ENCODE data around the gene DCDC1.

The DCDC1 gene

DNA sequence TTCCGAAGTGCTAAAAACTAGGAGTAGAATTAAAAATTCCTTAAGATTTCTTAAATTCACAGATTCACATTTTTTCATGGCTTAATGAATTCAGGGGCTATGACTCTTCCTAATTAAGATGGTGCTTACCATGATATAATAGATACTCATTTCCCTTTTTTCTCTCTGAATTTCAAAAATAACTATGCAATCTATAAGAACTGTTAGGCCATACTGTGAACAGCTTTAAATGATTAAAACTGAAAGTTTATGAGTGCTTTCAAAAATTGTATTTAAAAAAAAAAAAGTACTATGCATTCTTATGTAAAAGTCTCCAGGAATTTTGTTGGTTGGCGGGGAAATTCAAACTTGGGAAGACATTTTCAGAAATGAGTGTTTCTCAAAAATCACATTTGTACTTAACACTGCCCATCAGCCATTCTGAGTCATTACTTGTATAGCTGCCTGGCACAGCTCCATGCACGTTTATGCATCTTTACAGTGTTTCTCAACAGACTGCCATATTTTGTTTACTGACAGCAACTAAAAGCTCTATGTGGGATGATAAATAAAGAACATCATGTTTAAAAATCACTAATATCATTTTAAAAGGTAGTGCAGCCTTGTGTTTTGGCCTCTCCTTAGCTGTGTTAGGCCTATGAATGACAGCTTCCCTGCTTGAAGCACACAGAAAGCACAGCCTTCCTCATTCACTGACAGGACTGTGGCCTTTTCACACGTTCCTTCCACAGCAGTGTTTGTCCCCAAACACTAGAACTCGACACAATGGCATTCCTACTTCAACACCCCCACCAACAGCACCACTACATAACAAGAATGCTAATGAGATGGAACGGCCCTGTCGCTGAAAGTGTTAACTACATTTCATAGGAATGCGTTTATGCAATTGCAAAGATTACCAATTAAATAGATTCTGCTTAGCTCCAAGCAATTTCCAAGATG lies 131.4 kb downstream of the DCDC1 start:
- DNase-seq (ENCODE audit: low read depth in 2 of 2): no peak

DNA sequence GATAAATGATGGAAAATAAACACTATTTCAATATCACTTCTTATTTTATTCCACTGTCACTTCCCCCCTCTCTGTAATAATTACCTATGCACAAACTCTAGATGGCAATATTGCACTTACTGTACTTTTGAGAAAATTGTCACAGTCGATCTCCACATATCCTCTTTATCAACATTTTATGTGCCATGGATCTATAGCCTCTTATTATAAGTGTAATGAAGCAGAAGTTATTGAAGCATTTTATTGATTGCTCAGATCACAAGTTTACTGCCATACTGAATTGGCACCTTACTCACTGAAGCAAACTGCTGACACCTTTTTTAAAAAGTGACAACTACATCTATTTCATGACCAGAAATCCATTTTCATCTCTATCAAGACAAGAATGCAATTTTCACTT lies 133.4 kb downstream of the DCDC1 start:
- no peak for DNase-seq (ENCODE audit: low read depth in 2 of 2)

- no peak for DNase-seq (ENCODE audit: low read depth in 2 of 2)
Measured at GRCh38 chr11:31233425-31233824, 136.1 kb downstream of the DCDC1 start.

DNA sequence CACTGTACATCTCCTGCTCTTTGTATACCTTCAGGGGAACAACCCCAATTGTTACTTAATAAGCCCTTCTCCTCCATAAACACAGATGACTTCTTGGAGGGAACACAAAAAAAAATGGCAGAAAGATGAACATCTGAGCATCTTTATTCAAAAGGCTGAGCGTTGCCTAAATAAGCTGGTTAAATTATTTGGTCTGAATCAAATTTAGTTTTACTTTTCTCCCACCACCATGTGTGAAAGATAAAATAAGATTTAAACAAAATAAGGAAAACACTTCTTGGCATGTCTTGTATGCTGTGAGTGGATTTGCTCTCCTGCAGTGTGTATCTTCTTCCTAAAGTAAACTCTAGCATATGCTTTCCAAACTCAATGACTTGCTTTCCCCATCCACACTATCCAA lies 137.9 kb downstream of the DCDC1 start:
- DNase-seq (ENCODE audit: low read depth in 2 of 2): no peak

DNA sequence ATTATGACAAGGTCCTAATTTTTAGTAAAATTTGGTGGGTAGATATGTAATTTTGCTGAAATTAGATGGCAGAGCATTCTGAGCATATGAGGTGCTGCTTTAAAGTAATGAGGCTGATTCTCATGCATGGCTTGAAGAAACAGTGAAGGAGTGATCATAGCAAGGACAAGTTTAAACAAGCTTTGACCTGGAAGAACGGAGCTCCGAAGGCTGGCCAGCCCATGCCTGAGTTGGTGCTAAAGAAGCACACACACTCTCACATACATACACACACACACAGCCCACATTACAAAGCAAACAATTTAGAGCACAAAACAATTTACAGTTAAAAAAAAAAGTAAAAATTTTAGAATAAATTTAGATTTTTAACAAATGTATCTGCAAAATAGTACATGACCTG lies 150.7 kb downstream of the DCDC1 start:
- no peak for DNase-seq (ENCODE audit: low read depth in 2 of 2)

- DNase-seq (ENCODE audit: low read depth in 2 of 2): no peak
Measured at GRCh38 chr11:31214372-31214771, 155.2 kb downstream of the DCDC1 start.

DNA sequence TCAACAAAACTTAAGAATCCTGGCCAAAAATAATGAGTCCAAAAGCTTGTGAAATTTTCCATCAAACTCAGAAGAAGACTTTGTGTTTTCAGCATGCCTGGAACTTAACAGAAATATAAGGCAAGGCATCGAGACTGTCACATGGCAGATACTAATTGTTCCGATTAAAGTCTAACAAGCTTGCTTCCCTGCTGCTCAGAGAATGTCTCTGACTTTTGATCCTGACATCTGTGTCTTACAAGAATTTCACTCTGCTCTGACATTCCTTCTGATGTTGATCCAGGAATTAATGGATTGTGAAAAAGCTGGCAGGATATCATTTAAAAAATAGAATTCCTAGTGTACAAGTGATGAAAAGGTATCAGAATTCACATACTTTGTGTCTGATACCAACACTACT lies 170.2 kb downstream of the DCDC1 start:
- no peak for DNase-seq (ENCODE audit: low read depth in 2 of 2)

DNA sequence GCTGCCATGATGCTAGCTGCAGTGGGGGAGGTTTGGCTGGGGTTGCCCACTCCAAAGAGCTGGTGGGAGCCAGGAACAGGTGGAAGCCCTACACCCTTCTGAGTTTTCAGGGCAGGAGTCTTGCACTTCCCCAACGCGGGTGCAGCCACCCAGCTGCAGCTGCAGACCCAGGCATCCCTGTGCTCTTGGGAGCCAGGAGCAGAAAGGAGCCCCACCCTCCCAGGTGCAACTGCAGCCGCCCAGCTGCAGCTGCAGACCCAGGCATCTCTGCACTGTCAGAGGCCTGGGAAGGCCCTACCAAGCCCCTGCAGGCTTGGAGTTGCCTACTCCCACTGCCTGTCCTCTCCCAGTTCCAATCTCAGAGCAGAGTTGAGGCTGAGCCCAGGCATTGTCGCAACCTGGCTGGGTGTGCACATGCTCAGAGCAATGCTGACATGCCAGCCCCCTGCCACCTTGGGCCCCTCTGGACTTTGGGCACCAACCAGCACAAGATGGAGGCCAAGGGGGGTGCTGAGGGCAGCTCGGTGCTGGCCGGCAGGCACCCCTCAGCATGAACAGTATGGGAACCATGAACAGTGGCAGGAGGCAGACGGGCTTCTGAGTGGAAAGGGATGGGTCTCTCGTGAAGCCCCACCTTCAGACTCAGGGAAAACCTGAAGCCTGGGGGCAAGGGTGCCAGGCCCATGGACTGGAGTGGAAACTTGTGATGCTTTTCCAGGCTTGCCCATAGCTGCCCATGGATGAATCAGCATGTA lies 195.4 kb downstream of the DCDC1 start:
- no peak for DNase-seq (ENCODE audit: low read depth in 2 of 2)

- no peak for DNase-seq (ENCODE audit: low read depth in 2 of 2)
Measured at GRCh38 chr11:31160504-31161422, 208.8 kb downstream of the DCDC1 start.

- no peak for DNase-seq (ENCODE audit: low read depth in 2 of 2)
Measured at GRCh38 chr11:31150841-31151240, 218.7 kb downstream of the DCDC1 start.

GRCh38 chr11:31150011-31150410 lies 219.5 kb downstream of the DCDC1 start:
- no peak for DNase-seq (ENCODE audit: low read depth in 2 of 2)

- no peak for DNase-seq (ENCODE audit: low read depth in 2 of 2)
Measured at GRCh38 chr11:31141789-31142188, 227.8 kb downstream of the DCDC1 start.

DNA sequence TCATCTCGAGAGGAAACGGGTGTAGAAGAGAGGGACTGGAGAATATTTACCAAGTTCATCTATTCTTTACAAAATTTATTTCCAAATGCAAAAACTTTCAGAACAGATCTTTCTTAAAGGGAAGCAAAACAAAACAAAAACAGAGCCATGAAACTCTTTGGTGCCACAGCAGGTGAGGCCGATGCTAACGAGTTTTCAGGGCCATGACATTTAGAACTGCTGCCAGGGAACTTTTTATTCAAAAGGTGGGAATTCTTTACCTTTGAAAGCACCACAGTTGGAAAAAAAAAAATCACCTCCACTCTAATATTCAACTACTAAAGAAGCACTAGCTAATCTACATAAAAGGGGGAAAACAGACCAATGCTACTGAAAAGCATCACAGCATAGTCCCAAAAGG lies 230.1 kb downstream of the DCDC1 start:
- DNase-seq (ENCODE audit: low read depth in 2 of 2): no peak

DNA sequence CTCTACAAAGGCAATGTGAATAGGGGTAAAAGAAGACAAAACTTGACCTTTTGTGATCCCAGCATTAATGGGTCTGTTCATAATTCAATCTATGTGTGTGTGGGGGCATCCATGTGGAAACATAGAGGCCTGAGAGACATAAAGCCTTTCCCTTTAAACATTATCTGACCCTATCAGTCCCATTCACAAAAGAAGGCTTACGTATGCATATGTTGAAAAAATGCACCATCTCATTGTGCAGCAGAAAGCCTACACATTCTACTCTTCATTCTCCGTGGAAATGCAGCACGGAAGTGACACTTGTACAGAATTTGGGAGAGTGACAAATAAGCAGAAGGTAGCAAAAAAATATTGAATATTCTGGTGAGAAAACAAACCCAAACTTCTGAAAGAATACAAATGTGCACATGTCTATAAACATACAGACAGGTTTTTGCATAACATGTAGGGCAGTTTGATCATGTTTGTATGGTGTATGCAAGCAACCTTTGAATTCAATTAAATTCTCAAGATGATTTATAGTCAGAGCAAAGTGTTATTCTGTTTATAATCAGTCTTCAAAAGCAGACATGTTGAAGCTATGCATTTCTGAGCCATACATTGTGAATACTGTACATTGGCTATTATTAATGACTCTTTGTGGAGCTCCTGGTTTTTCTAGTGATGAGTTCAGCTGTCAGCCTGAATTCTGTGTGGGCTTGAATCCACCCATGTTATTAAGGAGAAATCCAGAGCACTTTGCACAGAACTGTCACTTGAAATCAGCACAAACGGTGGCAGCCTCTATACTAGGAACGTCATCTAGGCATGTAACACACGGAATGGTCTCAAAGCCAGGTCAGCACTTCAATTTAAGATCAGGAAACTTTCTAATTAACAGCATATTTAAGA lies 236.8 kb downstream of the DCDC1 start:
- no peak for DNase-seq (ENCODE audit: low read depth in 2 of 2)

DNA sequence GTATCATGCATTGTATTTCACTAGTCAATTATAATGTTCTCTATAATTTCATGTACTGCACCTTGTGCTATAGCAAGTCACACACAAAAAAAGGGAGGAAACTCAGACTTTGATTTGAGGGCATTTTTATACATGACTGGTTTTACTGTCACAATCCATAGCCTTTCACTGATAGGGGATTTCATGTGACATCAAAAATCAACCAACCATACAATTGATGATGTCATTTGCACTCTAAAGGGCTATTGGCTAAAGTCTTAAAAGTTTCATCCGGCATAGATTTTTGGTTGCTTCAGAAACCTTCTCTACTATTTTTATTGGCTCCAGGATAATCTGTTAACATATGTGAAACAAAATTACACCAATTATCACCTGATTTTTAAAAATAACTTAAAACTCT lies 237.8 kb downstream of the DCDC1 start:
- no peak for DNase-seq (ENCODE audit: low read depth in 2 of 2)

- no peak for DNase-seq (ENCODE audit: low read depth in 2 of 2)
Measured at GRCh38 chr11:31127290-31127689, 242.2 kb downstream of the DCDC1 start.

DNA sequence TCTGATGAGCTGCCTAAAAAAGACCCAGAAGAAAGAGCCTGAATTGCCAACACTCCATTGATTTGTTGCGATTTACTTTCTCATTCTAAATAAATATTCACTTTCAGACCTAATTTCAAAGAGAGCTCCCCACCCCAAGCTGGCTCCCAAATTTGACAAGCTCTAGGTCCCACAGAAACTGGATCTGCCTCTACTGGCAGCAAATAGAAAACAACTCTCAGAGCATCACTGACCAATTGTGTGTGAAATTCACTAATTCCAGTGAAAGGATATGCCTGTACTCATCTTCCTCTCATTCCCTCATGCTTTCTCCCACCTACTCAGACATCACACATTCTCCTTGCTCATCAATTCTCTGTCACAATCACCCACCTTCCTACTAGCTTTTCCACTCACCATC lies 249.1 kb downstream of the DCDC1 start:
- DNase-seq (ENCODE audit: low read depth in 2 of 2): no peak

GRCh38 chr11:31118566-31118965 lies 251.0 kb downstream of the DCDC1 start:
- no peak for DNase-seq (ENCODE audit: low read depth in 2 of 2)

GRCh38 chr11:31117038-31117437 lies 252.5 kb downstream of the DCDC1 start:
- DNase-seq (ENCODE audit: low read depth in 2 of 2): no peak

- DNase-seq (ENCODE audit: low read depth in 2 of 2): no peak
Measured at GRCh38 chr11:31114442-31114841, 255.1 kb downstream of the DCDC1 start.

DNA sequence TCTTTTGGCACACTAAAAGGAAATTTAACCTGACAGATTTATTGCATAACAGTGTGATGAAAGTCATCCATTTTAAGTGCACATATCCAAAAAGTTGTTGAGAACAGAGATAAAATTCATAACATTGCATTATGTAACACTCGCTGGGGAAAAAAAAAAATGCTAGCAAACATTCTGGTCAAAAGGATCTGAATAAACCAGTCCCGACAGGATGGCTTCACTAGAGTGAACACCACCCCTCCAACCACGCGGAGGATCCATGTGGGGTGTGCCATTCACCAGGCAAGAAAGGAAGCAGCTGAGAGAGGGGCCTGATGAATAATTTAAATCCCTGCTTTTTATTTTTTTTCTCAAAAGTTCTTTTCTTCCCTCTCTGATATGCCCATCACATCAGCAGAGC lies 258.7 kb downstream of the DCDC1 start:
- no peak for DNase-seq (ENCODE audit: low read depth in 2 of 2)
